ENCODE data around the gene PUM2.

GRCh38 chr2:20353241-20353992, 2.8 kb upstream of the PUM2 start:
- TF ChIP-seq POLR2A (IDR thresholded peaks at IDR 0.05), result no peak
- TF ChIP-seq CTCF (IDR thresholded peaks at IDR 0.05), result no peak
